OCI-LY1 (cell line): ENCODE data around the gene PARP3.
A peak's percentile ranks its signal among the peaks of the same experiment; 100 is the strongest.

Experiments
- EZH2 ChIP-seq: fragments of 200-600 bp; sonication (generic), shearing (Covaris generic); IDR thresholded peaks from 2 replicates; pipeline ENCODE4 v1.8.0; 2017; ENCODE audit warnings: borderline replicate concordance, mixed run types, mild to moderate bottlenecking, antibody characterized with exemption, low read length, moderate library complexity, mixed read lengths
- TF ChIP-seq, protein P1 (sequence below): fragments of 200-600 bp; sonication (generic), shearing (Covaris generic); IDR thresholded peaks from 2 replicates; pipeline ENCODE4 v1.5.1; 2017; ENCODE audit warnings: mild to moderate bottlenecking, antibody characterized with exemption, low read length, moderate library complexity, mixed read lengths

GRCh38 chr3:51975852-51976549, 33.8 kb downstream of the PARP3 start:
- TF ChIP-seq, protein P1, sequence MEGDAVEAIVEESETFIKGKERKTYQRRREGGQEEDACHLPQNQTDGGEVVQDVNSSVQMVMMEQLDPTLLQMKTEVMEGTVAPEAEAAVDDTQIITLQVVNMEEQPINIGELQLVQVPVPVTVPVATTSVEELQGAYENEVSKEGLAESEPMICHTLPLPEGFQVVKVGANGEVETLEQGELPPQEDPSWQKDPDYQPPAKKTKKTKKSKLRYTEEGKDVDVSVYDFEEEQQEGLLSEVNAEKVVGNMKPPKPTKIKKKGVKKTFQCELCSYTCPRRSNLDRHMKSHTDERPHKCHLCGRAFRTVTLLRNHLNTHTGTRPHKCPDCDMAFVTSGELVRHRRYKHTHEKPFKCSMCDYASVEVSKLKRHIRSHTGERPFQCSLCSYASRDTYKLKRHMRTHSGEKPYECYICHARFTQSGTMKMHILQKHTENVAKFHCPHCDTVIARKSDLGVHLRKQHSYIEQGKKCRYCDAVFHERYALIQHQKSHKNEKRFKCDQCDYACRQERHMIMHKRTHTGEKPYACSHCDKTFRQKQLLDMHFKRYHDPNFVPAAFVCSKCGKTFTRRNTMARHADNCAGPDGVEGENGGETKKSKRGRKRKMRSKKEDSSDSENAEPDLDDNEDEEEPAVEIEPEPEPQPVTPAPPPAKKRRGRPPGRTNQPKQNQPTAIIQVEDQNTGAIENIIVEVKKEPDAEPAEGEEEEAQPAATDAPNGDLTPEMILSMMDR, result peak; percentile 20; the same call in 1 of the 2 replicates
- no peak for TF ChIP-seq EZH2
